NCI-H345 treated with DMSO at 0.1 percent for 48 hours (cell line): ENCODE results near the gene USP40.

ENCODE experiments used
- DNase-seq: peaks from one replicate; lab custom pipeline; 2025; ENCODE audit not compliant: unreplicated experiment; lab: John Stamatoyannopoulos, UW

USP40 gene

DNA sequence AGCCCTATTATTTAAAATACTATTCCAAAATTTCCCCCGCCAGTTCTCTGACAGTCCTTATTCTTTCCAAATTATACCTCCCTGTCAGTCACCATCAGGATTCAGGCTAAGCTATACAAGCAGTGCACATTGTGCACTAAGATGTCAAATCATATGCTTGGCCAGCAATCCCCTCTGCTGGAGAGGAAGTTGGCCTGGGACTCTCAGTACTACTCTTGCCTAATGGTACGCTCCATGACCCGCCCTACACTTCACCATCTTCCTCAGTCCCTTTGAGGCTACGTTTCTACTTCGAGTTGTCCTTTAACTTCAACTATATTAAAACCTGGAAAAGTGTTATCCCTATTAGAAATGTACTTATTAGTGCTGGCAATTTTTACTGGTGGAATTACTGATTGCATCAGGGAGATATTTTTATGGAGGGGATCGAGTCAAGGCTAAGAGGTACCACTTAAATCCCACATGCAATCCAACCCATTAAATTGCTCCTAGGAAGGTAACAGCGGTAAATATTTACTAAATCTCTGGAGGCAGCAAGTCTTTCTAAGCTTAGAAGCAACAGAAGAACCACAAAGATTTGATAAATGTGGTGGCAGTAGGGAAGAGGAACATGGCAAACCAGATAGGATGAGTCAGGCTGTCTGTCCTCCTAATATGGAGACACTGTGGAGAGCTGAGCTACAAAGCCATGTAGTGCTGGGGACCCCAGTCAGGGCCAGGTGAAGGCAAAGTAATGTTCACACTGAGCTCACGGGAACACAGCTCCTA is 2.7 kb downstream of the USP40 start:
- DNase-seq: no peak

DNA sequence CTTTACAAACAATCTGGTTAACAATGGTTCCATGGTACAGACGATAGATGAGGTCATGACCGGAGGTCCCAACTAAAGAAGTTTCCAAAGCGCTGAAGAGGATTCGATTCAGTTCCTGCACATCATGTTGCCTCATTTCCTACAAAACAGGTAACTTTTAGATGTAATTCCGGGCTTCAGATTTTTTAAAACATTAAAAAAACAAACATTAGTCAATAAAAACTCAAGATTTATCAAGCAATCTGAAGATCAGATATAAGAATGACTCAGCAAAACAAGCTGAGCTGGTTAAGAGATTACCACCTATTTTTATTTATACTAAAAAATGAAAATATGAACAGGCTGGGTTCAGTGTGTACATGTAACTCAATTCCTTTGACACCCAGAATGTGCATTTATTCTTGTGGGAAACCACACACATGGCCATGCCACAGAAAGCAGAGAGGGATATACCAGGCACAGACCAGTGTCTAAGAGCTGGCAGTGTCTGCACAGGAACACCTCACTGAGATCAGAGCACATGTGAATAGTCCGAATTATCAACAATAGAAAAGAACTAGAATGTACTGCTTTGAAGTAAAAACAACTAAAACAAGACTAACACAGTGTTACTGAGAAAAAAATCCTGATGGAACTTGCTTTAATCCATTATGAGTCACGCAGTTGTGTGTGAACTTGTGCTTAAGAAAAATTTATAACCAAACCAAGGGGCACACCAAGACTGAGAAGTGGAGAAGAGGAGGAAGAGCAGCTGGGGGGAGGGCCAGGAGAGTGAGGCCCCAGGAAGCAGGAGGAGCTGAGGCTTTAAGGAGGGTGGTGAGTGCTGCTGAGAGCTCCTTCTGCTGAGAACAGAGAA is 9.5 kb downstream of the USP40 start:
- no peak for DNase-seq

GRCh38 chr2:233553366-233553765 is 13.2 kb downstream of the USP40 start:
- DNase-seq: no peak

- DNase-seq: no peak
Measured at GRCh38 chr2:233551491-233551890, 15.1 kb downstream of the USP40 start.

- no peak for DNase-seq
Measured at GRCh38 chr2:233546774-233547173, 19.8 kb downstream of the USP40 start.

DNA sequence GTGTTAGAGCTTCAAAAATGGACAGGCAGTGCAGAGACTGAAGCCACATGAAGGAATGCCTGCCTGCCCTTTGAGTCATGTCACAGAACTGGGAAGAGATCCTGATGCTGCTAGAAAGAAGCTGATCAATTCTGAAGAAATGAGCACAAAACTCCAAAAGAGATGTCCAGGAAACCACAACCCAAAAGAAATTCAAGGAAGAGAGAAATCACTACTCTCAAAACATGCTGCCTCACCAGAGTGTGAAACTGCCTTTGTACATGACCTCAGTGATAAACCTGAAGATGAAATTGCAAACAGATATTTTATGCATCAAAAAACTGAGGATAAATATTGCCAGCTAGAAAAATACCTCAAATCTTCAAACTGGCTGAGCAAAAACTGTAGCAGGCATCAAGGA is 20.5 kb downstream of the USP40 start:
- no peak for DNase-seq

- DNase-seq: no peak
Measured at GRCh38 chr2:233544200-233544610, 22.4 kb downstream of the USP40 start.

- DNase-seq: no peak
Measured at GRCh38 chr2:233542507-233542906, 24.1 kb downstream of the USP40 start.

DNA sequence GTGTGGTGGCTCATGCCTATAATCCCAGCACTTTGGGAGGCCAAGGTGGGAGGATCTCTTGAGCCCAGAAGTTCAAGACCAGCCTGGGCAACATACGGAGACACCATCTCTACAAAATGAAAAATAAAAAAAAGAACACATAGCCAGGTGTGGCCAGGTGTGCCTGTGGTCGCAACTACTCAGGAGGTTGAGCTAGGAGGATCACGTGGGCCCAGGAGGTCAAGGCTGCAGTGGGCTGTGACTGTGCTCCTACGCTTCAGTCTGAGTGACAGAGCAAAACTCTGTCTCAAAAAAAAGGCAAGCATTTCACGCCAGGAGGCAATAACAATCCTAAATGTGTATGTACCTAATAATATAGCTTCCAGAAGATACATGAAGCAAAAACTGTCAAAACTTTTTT is 27.8 kb downstream of the USP40 start:
- DNase-seq: no peak

- DNase-seq: no peak
Measured at GRCh38 chr2:233535271-233535670, 31.3 kb downstream of the USP40 start.

DNA sequence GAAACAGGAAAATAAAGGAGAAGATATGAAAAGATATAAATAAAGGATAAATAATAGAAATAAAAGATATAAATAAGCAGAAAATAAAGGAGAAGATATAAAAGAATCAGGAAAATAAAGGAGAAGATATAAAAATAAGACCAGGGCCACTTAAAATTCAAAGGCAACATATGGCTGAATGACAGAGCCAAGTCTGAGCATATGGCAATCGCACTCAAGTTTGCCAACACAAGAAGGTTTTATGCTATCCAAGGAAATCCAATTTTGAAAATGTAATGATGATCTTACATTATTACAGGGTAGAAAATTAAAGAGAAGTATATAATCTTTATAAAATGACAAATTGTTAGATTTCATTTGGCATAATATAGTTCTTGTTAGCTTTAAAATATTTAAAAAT is 33.6 kb downstream of the USP40 start:
- no peak for DNase-seq

- no peak for DNase-seq
Measured at GRCh38 chr2:233531955-233532354, 34.6 kb downstream of the USP40 start.

DNA sequence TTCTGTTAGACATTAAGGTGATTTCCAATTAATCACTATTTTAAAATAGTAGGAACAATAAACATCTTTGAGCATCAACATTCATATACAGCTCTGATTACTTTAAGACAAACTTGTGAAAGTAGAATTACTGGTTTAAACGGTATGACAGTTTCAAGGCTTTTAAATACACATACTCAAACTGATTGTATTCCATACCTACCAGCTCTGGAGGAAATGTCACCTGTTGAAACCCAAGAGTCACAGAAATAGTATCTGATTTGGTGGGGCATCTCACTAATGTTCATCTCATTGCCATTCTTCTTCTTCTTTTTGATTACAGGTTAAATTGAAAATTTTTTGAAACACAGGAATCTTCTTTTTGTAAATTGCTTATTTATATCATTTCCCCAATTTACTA is 36.2 kb downstream of the USP40 start:
- no peak for DNase-seq

- no peak for DNase-seq
Measured at GRCh38 chr2:233528182-233528581, 38.4 kb downstream of the USP40 start.

- DNase-seq: no peak
Measured at GRCh38 chr2:233525791-233526190, 40.8 kb downstream of the USP40 start.

- no peak for DNase-seq
Measured at GRCh38 chr2:233519787-233520611, 46.6 kb downstream of the USP40 start.

DNA sequence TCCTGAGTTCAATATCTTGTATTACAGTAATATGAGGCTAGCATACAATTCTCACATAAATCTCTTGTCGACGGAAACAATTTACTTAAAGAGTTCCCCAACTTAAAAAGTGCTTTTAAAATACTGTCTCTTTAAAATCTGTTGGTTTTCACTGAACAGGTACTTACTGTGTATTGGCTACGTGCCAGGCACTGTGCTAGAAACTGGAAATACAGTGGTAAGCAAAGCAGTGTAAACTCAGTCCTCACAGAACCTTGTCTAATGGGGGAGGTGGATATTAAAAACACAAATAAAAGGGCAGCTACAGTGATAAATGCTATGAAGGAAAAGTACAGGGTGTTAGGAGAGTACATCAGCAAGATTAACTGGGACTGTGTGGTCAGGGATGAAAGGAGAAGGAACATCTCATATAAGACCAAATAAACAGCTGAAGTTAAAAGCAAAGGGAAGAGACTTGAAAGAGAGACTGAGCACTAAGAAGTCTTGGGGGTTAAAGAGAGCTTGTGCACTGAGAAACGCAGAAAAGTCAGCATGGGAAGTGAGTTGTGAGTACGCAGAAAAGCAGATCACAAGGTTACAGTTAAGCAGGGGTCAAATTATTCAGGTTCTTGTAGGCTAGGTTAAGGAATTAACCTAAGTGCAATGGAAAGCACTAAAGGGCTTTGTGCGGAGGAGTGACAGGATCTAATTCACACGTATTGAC is 52.5 kb downstream of the USP40 start:
- DNase-seq: peak; percentile 11

DNA sequence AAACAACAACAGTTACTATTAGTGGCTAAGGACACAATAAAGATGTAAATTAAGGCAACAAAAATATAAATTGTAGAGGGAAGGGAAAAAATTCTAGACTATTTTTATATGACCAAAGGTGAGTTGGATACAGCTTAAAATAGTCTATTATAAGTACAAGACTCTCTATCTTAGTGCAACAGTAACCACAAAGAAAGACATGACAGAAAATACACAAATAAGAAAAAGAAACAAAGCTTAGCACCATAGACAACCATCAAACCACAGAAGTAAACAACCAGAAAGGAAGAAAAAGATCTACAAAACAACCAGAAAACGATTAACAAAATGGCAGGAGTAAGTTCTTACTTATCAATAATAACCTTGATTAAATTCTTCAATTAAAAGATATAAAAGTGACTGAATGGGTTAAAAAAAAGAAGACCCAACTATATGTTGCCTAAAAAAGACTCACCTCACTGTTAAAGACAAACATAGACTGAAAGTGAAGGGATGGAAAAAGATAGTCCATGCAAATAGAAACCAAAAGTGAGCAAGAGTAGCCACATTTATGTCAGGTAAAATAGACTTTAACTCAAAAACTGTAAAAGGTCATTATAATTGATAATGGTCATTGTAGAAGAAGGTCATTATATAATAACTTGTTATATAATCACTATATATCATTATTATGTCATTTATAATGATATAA is 62.5 kb downstream of the USP40 start:
- no peak for DNase-seq

DNA sequence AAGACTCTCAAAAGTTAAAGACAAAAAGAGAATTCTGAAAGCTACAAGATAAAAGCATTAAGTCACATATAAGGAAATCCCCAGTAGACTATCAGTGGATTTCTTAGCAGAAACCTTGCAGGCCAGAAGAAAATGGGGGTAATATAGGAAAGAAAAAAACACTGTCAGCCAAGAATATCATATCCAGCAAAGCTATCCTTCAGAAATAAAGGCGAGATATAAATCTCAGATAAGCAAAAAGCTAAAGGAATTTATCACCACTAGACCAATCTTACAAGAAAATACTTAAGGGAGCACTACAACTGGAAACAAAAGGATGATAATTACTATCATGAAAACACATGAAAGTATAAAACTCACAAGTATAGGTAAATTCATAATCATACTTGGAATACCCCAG is 63.1 kb downstream of the USP40 start:
- no peak for DNase-seq
